GM19372 (cell line): Measurements from ENCODE around the gene B4GALT5.
A peak's percentile ranks its signal among the peaks of the same experiment; 100 is the strongest.
"Not testable (repeated sequence)": the region's sequence is repeated elsewhere in the genome, so short reads cannot be mapped to it uniquely, and the experiment has no call there.

Experiments used
- ATAC-seq: cut with Tn5 transposase; IDR thresholded peaks from one replicate; pipeline ENCODE4 v1.9.1; 2021; ENCODE audit warnings: mild to moderate bottlenecking, low read depth, moderate library complexity; ENCODE audit not compliant: unreplicated experiment

B4GALT5 gene

DNA sequence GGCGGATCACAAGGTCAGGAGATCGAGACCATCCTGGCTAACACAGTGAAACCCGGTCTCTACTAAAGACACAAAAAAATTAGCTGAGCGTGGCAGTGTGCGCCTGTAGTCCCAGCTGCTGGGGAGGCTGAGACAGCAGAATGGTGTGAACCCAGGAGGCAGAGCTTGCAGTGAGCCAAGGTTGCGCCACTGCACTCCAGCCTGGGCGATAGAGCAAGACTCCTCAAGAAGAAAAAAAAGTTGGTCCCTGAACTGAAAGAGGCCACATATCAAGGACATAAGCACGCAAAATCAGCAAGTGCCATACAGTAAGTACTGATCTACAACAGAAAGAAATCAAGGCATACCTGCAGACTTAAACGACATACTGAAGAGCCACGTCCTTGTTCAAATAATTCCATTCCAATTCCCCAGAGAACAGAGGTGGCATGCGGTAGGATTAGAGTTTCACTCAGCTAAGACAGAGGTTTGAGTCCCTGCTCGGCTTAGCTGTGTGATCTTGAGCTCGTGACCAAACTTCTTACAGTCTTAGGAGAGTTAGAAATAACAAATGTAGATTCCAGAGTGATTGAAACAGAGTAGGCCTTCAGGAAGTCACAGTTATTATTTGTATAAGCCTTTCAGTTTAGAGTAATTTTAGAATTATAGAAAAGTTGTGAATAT, 29.2 kb downstream of the B4GALT5 start:
- ATAC-seq, result no peak

DNA sequence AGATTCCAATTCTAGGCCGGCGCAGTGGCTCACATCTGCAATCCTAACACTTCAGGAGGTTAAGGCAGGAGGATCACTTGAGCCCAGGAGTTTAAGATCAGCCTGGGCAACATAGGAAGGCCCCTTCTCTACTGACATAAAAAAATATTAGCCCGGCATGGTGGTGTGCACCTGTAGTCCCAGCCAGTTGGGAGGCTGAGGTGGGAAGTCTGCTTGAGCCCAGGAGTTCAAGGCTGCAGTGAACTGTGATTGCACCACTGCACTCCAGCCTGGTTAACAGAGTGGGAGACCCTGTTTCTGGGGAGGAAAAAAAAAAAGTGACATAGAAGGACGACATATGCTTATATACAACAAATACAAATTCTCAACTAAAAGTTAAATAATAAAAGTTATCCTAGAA, 30.9 kb downstream of the B4GALT5 start:
- no peak for ATAC-seq

DNA sequence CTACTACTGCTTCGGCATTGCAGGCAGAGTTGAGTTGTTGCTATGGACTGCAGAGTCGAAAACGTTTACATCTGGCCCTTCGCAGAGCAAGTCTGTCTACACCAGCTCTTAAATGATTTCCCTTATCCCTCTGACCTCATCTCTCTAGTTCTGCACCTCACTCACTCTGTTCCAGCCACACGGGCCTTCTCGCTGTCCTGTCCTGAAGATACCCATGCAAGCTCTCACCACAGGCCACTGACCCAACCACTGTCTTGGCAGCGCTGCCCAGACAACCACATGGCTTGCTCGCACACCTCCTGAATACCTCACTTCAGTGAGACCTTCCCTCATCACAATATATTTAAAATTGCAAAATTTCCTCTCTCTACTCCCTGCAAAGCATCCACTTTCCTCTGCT, 31.4 kb downstream of the B4GALT5 start:
- no peak for ATAC-seq

DNA sequence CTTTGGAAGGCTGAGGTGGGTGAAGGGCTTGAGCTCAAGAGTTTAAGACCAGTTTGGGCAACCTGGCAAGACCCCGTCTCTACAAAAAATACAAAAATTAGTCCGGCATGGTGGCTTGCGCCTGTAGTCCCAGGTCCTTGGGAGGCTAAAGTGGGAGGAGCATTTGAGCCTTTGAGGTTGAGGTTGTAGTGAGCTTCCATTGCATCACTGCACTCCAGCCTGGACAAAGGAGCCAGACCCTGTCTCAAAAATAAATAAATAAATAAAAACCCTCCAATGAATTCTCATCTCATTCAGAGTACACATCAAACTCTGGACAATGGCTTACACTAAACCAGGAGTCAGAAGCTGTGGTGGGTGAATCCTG, 31.8 kb downstream of the B4GALT5 start:
- no peak for ATAC-seq

DNA sequence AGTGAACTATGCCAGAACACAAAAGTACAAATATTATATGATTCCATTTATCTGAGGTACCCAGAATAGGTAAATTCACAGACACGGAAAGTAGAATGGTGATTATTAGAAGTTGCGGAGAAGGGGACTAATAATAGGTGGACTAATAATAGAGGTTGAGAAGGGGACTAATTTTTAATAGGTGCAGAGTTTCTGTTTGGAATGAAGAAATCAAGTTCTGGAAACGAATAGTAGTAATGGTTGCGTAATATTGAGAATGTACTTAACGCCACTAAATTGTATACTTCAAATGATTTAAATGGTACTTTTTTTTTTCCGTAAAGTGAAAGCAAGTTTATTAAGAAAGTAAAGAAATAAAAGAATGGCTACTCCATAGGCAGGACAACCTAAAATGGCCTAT, 33.2 kb downstream of the B4GALT5 start:
- ATAC-seq, result no peak

DNA sequence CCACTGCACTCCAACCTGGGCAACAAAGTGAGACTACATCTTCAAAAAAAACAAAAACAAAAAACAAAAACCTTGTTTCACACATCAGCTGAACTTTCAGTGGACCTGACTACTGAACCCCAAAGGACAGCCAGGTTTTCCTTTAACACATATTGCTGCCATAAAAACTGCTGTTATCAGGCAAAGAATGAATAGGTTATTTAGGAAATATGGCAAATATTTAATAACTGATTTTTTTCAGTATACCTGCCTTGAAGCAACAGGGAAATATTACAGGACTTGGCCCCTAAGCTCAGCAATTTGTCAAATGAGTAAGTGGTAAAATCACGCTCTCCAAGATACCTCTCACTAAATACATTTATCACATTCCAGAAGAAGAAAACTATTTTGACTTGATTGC, 34.0 kb downstream of the B4GALT5 start:
- ATAC-seq, result no peak

DNA sequence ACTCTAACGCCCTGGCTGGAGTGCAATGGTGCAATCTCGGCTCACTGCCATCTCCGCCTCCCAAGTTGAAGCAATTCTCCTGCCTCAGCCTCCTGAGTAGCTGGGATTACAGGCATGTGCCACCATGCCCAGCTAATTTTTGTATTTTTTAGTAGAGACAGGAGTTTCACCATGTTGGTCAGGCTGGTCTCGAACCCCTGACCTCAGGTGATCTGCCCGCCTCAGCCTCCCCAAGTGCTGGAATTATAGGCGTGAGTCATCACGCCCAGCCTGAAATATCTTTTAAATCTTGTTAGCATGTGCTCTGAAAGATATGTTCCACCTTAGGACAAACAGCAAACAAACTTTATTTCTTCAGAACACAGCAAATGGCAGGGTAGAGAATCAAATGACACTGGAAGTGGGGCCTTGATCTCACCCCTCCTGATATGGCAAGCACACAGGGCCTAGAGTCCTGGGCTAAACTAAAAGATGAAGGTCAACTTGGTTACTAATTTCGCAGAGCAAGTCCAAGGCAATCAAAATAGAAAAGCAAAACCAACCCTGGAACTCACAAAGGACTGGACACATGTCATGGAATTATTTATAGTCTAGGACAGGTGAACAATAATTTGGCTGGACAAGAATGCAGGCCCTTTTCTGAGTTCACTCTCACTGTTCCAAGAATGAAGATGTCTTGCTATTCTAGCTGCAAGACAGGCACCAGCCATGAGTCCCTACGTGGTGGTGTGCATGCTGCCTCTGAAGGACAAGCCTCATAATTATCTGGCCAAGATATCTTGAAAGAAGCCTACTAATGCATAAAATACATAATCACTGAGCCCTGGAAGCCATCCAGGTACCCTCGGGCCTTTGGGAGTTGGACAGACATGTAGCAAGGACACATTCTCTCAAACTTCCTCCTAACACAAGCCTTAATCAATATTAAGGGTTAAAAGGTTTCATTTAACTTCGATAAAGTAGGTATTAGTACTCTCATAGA, 35.6 kb downstream of the B4GALT5 start:
- ATAC-seq, result no peak

DNA sequence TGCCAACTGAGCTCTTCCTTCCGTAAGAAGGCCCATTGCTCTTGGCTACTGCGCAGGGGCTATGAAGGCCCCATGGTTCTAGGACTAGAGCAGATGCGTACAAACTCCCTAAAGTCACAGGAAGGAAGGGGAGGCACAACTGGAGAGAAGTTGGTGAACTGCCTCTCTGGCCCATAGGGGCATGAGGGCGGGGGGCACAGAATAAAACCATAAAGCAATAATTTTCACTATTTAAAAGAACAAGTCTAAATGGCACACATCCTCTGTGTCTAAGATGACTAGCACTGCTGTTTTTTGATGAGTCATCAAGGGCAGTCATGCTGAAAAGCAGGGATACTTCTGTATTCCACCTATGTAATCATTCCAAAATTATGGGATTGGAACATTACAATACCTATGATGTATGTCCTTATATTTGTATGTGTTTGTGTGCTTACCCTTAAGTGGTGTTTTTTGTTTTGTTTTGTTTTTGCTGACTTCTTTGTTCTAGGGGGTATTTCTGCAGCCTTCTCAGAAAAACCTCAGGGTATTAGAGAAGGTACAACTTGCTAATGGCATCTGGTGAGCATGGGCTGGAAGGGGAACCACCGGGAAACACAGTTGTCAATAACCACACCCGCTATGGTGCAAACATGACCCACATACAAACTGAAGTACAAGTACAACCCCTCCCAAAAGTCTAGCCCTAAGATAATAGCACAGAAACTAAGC, 36.9 kb downstream of the B4GALT5 start:
- no peak for ATAC-seq

DNA sequence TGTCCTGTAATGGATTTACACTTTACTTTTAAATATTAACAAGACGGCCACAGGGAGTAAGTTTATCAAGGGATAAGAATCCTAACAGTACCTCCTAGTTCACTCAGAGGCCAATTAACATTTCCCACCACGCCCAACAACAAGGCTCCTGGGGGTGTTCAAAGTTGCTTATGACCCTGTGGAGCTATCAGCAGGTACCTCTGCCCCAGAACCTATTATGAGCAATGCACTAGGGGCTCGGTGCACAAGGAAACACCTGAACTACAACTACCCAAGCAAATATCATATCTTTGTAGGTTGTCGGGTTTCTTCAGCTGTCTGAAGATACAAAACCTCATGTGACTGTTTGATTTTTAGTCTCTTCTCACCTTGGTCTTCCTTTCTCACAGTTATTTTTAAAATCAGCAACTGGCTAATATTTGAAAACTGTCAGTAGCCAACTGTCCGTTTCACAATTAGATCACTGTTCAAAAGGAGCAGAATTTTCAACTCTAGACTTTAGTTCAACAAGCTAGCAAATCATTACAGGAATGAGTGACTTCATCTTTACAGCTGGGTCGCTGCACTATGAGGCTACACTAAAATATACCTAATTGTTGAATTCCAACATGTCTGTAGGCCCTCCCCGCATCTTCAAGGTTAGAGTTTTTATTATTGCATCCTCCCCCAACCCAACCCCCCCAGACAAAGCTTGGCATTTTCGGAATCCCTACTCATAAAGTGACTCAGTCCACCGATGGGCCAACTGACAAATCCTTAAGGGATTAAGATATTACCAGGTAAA, 38.1 kb downstream of the B4GALT5 start:
- peak; percentile 51 for ATAC-seq

DNA sequence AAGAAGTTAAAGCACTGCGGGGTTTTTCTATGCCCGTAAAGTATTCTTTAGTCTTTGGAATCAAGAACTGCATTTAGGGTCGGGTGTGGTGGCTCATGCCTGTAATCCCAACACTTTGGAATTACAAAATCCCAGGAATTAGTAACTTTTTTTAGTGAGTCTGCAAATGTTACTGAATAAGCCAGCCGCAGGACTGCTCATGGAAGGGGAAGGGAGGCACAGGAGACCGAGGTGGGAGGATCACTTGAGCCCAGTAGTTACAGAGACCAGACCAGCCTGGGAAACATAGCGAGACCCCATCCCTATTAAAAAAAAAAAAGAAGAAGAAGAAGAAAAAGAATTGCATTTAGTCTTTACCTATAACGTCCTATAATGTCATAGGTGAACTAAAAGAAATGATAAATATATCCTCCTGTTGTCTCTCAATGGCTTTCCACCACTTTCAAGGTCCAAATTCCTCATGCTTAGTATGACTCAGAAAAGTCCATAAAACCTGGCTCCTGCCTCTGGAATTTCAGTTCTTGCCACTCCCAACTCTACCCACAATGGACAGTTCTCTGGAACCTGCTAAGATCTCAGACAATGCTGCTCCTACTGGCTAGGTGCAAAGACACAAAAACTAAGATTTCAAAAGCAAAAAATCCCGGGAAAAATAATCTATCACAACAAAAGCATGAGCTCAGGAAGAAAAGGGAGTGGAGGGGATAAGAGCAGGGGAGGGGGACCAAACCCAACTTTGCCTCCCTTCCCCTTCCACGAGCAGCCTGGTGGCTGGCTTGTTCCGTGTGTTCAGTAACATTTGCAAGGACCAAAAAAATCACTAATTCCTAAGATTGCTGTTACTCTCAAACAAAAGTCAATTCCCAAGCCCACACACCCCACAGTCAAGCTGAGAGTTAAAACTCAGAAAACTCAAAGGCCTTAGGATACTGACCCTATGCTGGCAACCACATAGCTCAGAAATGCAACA, 39.0 kb downstream of the B4GALT5 start:
- no peak for ATAC-seq

DNA sequence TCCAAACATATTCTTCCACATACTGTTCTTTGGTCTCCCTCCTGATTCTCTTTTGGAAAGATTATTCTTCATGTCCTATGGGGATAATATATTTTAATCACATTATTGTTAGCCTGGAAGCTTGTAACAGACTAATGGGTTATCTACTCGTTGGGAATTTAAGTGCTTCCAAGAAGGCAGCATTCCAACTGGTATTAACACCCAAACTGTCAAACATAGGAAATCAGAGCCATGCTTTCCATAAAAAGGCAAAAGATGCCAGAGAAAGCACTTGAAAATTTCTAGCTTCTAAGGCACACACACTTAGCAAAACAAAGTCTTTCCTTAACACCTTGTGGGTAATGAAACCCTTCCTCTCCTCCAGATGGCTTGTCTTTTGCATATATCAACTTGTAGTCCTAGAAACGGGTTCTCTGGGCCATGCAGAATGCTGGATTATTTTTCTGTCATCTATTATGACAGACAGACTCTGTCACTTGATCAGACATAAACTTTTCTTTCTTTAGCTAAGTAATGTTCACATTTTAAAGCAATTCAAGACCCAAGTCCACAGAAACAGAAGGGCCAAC, 41.5 kb downstream of the B4GALT5 start:
- no peak for ATAC-seq

DNA sequence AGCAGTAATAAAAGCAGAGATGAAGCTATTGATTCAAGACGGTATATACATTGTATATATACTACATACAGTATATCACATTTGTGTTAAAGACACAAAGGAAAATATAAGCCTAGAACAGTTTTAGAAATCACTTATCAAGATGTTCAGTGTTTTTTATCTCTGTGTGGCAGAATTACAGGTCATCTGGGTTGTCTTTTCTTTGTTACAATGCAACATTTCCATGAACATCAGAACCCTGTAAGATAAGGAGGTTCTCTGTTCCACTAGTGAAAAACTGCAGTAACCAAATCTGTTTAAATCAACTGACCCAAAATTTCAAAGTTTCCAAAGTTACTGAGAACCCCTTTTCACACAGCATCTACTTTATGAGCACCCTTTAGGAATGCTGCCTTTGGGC, 42.2 kb downstream of the B4GALT5 start:
- ATAC-seq, result no peak

DNA sequence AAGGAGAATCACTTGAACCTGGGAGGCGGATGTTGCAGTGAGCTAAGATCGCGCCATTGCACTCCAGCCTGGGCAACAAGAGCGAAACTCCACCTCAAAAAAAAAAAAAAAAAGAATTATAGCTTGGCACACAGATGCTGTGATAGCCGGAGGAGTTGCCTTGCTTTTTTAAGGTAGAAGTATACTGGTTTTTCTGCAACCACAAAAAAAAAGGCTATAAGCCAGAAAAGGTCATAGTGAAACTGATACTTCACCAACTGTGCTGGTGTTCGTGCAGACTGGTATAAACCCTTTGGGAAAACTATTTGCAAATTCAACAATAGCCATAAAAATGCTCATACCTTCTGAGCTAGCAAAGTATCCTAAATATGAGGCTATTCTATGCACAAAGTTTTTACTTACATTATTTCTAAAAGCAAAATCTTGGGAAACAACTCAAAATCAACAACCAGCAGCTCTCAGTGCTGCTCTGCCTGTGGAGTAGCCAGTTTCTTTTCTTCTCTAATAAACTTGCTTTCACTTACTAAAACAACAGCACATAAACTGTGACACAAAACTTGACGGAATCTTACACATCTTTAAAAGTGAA, 44.0 kb downstream of the B4GALT5 start:
- ATAC-seq, result no peak

DNA sequence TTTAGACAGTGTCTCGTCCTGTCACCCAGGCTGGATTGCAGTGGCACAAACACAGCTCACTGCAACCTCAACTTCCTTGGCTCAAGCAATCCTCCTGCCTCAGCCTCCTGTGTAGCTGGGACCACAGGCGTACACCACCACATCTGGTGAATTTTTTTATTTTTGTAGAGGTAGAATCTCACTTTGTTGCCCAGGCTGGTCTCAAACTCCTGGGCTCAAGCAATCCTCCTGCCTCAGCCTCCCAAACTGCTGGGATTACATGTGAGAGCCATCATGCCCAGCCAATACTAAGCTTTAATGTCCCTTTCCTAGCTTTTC, 44.8 kb downstream of the B4GALT5 start:
- ATAC-seq, result not testable (repeated sequence)

DNA sequence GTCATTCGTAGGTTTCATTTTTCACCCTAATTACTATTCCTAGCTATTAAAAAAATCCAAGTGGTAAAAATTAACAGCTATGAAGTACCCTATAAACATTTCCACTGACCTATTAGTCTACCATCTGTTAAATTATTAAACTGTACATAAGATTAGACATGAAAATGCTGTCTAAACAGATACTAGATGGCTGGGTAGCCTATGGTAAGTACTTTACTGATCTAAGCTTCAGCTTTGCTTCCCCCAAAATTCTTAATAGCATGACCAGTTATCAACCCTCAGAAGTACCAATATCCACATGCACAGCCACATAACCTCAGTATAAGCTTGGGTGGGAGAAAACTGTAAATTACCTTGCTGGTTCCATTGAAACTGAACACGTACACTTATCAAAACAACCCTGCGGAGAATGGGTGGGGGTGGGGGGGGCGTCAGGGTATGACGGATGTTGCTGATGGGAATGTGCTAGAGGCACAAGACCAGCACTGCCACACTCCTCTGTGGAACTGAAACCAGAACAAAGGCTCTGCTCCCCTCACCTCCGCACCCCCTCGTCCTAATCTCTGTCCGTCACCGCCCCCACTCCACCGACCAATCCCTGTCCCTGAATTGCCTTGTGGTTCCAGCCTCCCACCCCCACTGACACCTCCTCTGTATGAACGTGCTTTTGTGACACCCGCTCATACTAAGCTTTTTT, 45.3 kb downstream of the B4GALT5 start:
- peak; percentile 74 for ATAC-seq

DNA sequence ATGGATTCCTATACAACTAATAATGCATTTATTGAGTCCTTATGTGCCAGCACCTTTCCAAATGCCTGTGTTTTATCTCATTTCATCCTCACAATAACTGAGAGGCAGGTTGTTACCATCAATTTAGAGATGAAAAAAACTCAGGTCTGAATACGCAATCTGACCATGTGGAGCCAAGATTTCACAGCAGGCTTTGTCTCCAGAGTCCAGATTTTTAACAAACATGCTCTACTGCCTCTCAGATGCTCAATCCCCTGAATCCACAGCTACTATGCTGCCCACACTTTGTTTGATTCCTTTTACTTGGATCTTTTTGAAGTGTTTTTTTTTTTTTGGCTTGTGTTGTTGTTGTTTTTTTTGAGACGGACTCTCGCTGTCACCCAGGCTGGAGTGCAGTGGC, 46.8 kb downstream of the B4GALT5 start:
- no peak for ATAC-seq

DNA sequence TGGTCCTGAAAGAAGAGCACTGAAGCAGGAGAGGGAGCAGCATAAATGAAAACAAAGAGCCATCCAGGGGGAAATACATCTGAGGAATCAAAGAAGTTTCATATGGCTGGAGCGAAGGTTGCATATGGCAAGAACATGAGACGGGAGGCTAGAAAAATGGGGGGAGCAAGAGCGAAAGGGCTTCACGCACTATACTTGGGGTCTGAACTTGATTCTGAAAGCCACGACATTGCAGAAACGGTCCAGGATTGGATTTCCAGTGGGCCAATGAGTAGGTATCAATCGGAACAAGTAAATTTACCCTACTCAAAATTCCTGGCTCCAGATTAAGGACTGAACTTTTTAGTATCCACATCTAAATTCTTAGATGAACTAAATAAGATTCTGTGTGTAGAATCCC, 47.9 kb downstream of the B4GALT5 start:
- ATAC-seq, result no peak

DNA sequence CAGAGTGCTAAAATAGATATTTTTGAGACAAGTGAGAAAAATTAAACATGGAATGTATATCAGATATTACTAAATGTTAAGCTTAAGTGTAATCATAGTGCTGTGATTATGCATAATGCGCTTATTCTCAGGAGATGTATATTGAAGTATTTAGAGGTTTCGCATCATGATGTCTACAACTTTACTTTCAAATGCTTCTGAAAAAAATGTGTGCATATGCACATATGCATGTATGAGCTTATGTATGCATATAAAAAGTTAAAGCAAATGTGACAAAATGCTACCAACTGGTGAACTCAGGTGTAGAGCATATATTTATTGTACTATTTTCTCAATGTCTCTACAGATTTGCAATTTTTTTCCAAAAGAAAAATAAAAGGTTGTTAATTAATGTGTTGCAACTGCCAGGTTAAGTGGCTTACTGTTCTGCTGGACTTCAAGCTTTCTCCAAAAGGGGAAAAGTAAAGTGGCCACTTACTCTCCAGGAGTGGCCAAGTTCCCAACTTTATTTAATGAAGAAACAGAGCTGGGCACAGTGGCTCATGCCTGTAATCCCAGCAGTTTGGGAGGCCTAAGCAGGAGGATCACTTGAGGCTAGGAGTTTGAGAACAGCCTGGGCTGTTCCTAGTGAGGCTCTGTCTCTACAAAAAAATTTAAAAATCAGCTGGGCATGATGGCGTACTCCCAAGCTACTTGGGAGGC, 48.9 kb downstream of the B4GALT5 start:
- no peak for ATAC-seq
